GM12873 (cell line): ENCODE measurements around the gene IRF7.

Source experiments
- TF ChIP-seq, protein P1 (sequence below): IDR thresholded peaks from 2 replicates; pipeline ENCODE4 v1.5.1; 2012; ENCODE audit warnings: low read depth, mild to moderate bottlenecking, moderate library complexity, low read length, control low read depth; ENCODE audit not compliant: insufficient read depth; ENCODE audit errors: missing control alignments

Gene IRF7

GRCh38 chr11:617199-617911 lies 1.6 kb upstream of the IRF7 start:
- TF ChIP-seq, protein P1, sequence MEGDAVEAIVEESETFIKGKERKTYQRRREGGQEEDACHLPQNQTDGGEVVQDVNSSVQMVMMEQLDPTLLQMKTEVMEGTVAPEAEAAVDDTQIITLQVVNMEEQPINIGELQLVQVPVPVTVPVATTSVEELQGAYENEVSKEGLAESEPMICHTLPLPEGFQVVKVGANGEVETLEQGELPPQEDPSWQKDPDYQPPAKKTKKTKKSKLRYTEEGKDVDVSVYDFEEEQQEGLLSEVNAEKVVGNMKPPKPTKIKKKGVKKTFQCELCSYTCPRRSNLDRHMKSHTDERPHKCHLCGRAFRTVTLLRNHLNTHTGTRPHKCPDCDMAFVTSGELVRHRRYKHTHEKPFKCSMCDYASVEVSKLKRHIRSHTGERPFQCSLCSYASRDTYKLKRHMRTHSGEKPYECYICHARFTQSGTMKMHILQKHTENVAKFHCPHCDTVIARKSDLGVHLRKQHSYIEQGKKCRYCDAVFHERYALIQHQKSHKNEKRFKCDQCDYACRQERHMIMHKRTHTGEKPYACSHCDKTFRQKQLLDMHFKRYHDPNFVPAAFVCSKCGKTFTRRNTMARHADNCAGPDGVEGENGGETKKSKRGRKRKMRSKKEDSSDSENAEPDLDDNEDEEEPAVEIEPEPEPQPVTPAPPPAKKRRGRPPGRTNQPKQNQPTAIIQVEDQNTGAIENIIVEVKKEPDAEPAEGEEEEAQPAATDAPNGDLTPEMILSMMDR: no peak

DNA sequence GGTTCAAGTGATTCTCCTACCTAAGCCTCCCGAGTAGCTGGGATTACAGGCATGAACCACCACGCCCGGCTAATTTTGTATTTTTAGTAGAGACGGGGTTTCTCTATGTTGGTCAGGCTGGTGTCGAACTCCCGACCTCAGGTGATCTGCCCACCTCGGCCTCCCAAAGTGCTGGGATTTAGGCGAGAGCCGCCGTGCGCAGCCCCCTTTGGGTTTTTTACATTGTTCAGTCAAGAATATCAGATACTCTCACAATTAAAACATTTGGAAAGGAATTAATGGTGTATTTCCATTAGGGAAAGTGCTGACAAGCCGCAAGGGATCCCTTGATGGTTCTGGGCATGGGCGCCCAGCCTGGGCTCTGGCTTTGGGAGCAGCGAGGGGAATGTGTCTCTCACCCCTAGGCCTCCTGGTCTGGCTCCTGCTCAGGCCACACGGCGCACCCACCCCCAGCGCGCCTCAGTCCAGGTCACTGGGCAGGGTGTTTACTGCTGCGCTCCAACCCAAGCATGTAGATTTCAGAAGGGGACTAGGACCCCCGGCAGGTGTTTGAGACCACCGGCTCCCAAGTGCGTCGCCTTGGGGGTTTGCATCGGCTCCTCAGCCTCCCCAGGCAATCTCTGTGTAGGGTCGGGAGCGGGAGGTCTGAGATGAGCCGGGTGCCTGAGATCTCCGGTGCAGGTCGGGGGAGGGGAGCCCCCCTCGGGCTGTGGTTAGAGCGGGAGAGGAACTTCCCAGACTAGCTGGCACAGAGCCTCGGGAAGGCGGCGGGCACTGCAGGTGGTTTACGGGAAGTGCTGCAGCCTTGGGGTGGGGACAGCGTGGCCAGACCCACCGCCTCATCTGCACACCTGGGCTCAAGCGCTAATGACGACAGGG lies 809 bp upstream of the IRF7 start:
- TF ChIP-seq, protein P1: no peak

- TF ChIP-seq, protein P1: no peak
Observed at GRCh38 chr11:614623-615503, 887 bp downstream of the IRF7 start.

GRCh38 chr11:614021-614622 lies 1.6 kb downstream of the IRF7 start:
- TF ChIP-seq, protein P1: no peak

DNA sequence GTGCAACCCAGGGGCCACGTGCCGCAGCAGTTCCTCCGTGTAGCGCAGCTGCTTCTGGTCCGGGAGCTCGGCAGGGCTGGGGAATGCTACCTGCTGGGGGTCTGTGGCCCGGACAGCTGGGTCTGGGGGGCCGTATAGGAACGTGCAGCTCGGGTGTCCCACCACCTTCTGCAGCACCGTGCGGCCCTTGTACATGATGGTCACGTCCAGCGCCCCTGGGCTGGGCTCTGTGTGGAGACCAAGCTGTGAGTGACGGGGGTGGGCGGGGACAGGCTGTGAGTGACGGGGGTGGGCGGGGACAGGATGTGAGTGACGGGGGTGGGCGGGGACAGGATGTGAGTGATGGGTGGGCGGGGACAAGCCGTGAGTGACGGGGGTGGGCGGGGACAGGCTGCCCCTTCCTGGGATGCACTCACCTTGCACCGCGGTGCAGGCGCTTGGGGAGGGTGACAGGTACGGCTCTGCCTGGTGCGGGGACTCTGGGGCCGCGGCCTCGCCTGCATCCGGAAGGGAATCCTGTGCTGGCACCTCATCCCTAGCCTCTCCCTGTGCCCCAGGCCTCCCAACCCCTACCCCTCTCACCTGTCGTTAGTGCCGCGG lies 2.3 kb downstream of the IRF7 start:
- TF ChIP-seq, protein P1: no peak

- TF ChIP-seq, protein P1: no peak
Observed at GRCh38 chr11:612961-613300, 2.8 kb downstream of the IRF7 start.
